Measurements from ENCODE around the gene ARHGAP42.

The ARHGAP42 gene

GRCh38 chr11:100682247-100682969 is 4.7 kb upstream of the ARHGAP42 start:
- Histone ChIP-seq H3K79me2 (ENCODE audit: insufficient read depth, low read length) (no peaks in the 10 kb centered on the region), H3K9me3 (ENCODE audit: insufficient read depth, low read length, severe bottlenecking) (no peaks in the 10 kb centered on the region), H3K27me3 (ENCODE audit: insufficient read depth, low read length, poor library complexity) (no peaks in the 10 kb centered on the region), H3K4me3 (ENCODE audit: low read depth in 1 of 2, low read length in 2 of 2) (no peak overlapping the region), H3K27ac (ENCODE audit: low read length) (no peak overlapping the region), H3K4me1 (ENCODE audit: insufficient read depth, low read length) (peaks cover 15% of the 10 kb centered on the region), H3K36me3 (ENCODE audit: insufficient read depth, low read length) (no peaks in the 10 kb centered on the region), H2AFZ (ENCODE audit: low read depth, low read length) (no peak overlapping the region), H3K4me2 (ENCODE audit: insufficient read depth, low read length) (no peak overlapping the region), H4K20me1 (ENCODE audit: insufficient read depth, low read length) (no peaks in the 10 kb centered on the region), H3K9ac (ENCODE audit: low read depth, low read length) (no peak overlapping the region)
- DNase-seq (no peak), ATAC-seq (ENCODE audit: insufficient read depth, low read depth) (no peak)
- TF ChIP-seq EZH2 (IDR thresholded peaks at IDR 0.05; ENCODE audit: borderline replicate concordance, low read depth, low read length, severe bottlenecking) (no peak), CTCF (IDR thresholded peaks at IDR 0.05; ENCODE audit: borderline replicate concordance, extremely low read depth, low read length, poor library complexity, severe bottlenecking) (peak; percentile 55)

- DNase-seq (no peak), ATAC-seq (ENCODE audit: insufficient read depth, low read depth) (no peak)
- Histone ChIP-seq H3K4me2 (ENCODE audit: insufficient read depth, low read length) (no peak overlapping the region), H2AFZ (ENCODE audit: low read depth, low read length) (no peak overlapping the region), H3K9me3 (ENCODE audit: insufficient read depth, low read length, severe bottlenecking) (no peaks in the 10 kb centered on the region), H3K79me2 (ENCODE audit: insufficient read depth, low read length) (no peaks in the 10 kb centered on the region), H3K4me1 (ENCODE audit: insufficient read depth, low read length) (peaks cover 17% of the 10 kb centered on the region), H3K4me3 (ENCODE audit: low read depth in 1 of 2, low read length in 2 of 2) (no peak overlapping the region), H3K9ac (ENCODE audit: low read depth, low read length) (no peak overlapping the region), H3K27me3 (ENCODE audit: insufficient read depth, low read length, poor library complexity) (no peaks in the 10 kb centered on the region), H4K20me1 (ENCODE audit: insufficient read depth, low read length) (no peaks in the 10 kb centered on the region), H3K36me3 (ENCODE audit: insufficient read depth, low read length) (no peaks in the 10 kb centered on the region), H3K27ac (ENCODE audit: low read length) (no peak overlapping the region)
- TF ChIP-seq CTCF (IDR thresholded peaks at IDR 0.05; ENCODE audit: borderline replicate concordance, extremely low read depth, low read length, poor library complexity, severe bottlenecking) (no peak), EZH2 (IDR thresholded peaks at IDR 0.05; ENCODE audit: borderline replicate concordance, low read depth, low read length, severe bottlenecking) (no peak)
These were observed 4.0 kb upstream of the ARHGAP42 start for GRCh38 chr11:100683126-100683525.

- TF ChIP-seq EZH2 (IDR thresholded peaks at IDR 0.05; ENCODE audit: borderline replicate concordance, low read depth, low read length, severe bottlenecking): no peak
- TF ChIP-seq CTCF (IDR thresholded peaks at IDR 0.05; ENCODE audit: borderline replicate concordance, extremely low read depth, low read length, poor library complexity, severe bottlenecking): no peak
These were observed 2.7 kb upstream of the ARHGAP42 start for GRCh38 chr11:100684101-100685065.

More at GRCh38 chr11:100684101-100685065, 2.7 kb upstream of the ARHGAP42 start:
- Histone ChIP-seq H3K27ac (ENCODE audit: low read length) (no peak overlapping the region), H4K20me1 (ENCODE audit: insufficient read depth, low read length) (no peaks in the 10 kb centered on the region), H3K9me3 (ENCODE audit: insufficient read depth, low read length, severe bottlenecking) (no peaks in the 10 kb centered on the region), H3K4me2 (ENCODE audit: insufficient read depth, low read length) (no peak overlapping the region), H2AFZ (ENCODE audit: low read depth, low read length) (no peak overlapping the region), H3K4me1 (ENCODE audit: insufficient read depth, low read length) (peaks cover 29% of the 10 kb centered on the region), H3K36me3 (ENCODE audit: insufficient read depth, low read length) (no peaks in the 10 kb centered on the region), H3K4me3 (ENCODE audit: low read depth in 1 of 2, low read length in 2 of 2) (no peak overlapping the region), H3K9ac (ENCODE audit: low read depth, low read length) (no peak overlapping the region), H3K79me2 (ENCODE audit: insufficient read depth, low read length) (no peaks in the 10 kb centered on the region), H3K27me3 (ENCODE audit: insufficient read depth, low read length, poor library complexity) (no peaks in the 10 kb centered on the region)
- ATAC-seq (ENCODE audit: insufficient read depth, low read depth) (no peak), DNase-seq (no peak)

Data from DND-41 (cell line).